H1 (cell line): Measurements from ENCODE around the gene ADPRHL1. TPM values are rescaled to one million over a fixed set of nuclear protein-coding genes. Genes with fewer than 3 reads are reported as not detected.

Experiments used
- CTCF ChIA-PET: fragments of 300-600 bp; sonication (Branson Sonifier 250); formaldehyde crosslinking; loops from one replicate; lab custom pipeline; 2021; ENCODE audit not compliant: partially characterized antibody; lab: Charles Lee
- POLR2A ChIA-PET: fragments of 300-600 bp; sonication (Branson Sonifier 250); formaldehyde crosslinking; loops from one replicate; lab custom pipeline; 2021; ENCODE audit warnings: inconsistent platforms; ENCODE audit not compliant: partially characterized antibody; lab: Charles Lee
- DNase-seq, 2 experiments: peaks; one replicate each; pipeline versions ENCODE4 v3.0.0 to v3.0.0-alpha.2; 2010 to 2022; ENCODE audit warnings: low spot score in 2 of 2, low read depth in 1 of 2, mixed read lengths in 1 of 2
- FAIRE-seq: peaks from 2 replicates; lab custom pipeline; 2011; peaks lifted over from hg19 to GRCh38; lab: Jason Lieb, UNC
- H2AFZ ChIP-seq: 2 replicates; pipeline ENCODE4 v1.8.1; 2012; ENCODE audit warnings: low read length, inconsistent platforms
- H2AK5ac ChIP-seq: 2 replicates; pipeline ENCODE4 v1.6.1; 2013; ENCODE audit warnings: low read depth, low read length
- H2BK120ac ChIP-seq: replicated peaks from 2 replicates; pipeline ENCODE3; 2013; ENCODE audit warnings: low read depth, low read length, inconsistent platforms
- H2BK12ac ChIP-seq: 2 replicates; pipeline ENCODE4 v1.6.1; 2013; ENCODE audit warnings: low read depth, low read length
- H2BK15ac ChIP-seq: 2 replicates; pipeline ENCODE4 v1.6.1; 2013; ENCODE audit warnings: low read length
- H2BK20ac ChIP-seq: 2 replicates; pipeline ENCODE4 v1.6.1; 2013; ENCODE audit warnings: low read length
- H2BK5ac ChIP-seq: 2 replicates; pipeline ENCODE4 v1.6.1; 2013; ENCODE audit warnings: low read depth, low read length
- H3K14ac ChIP-seq: 2 replicates; pipeline ENCODE4 v1.6.1; 2013; ENCODE audit warnings: inconsistent platforms; ENCODE audit not compliant: insufficient read length
- H3K18ac ChIP-seq: 2 replicates; pipeline ENCODE4 v1.6.1; 2013; ENCODE audit warnings: low read length; ENCODE audit errors: extremely low read depth
- H3K23ac ChIP-seq: 2 replicates; pipeline ENCODE4 v1.6.1; 2013; ENCODE audit warnings: inconsistent platforms; ENCODE audit not compliant: insufficient read length
- H3K23me2 ChIP-seq: 2 replicates; pipeline ENCODE4 v1.6.1; 2013; ENCODE audit warnings: low read depth, low read length
- H3K27ac ChIP-seq: 2 replicates; pipeline ENCODE4 v1.6.1; 2011; ENCODE audit warnings: low read depth, low read length, inconsistent platforms
- H3K27me3 ChIP-seq, 4 experiments: replicated peaks in 1 of 4; 1 replicate in 1 of 4; 2 replicates in 3 of 4; pipeline versions ENCODE4 v1.6.1 to v1.8.1; 2011 to 2013; ENCODE audit warnings: low read length in 3 of 4, mild to moderate bottlenecking in 3 of 4, inconsistent platforms in 2 of 4, mixed read lengths in 2 of 4, moderate library complexity in 1 of 4; ENCODE audit not compliant: control insufficient read depth in 3 of 4, insufficient read depth in 3 of 4; ENCODE audit errors: extremely low read depth in 1 of 4
- H3K36me3 ChIP-seq, 4 experiments: 2 replicates each; pipeline versions ENCODE4 v1.6.1 to v1.8.1; 2011 to 2013; ENCODE audit warnings: mild to moderate bottlenecking in 4 of 4, low read length in 3 of 4, moderate library complexity in 2 of 4, control low read depth in 1 of 4, inconsistent platforms in 1 of 4; ENCODE audit not compliant: insufficient read depth in 4 of 4, control insufficient read depth in 2 of 4
- H3K4ac ChIP-seq: replicated peaks from 2 replicates; pipeline ENCODE3; 2013; ENCODE audit warnings: low read length, low read depth, mixed read lengths, inconsistent platforms; ENCODE audit not compliant: insufficient read length
- H3K4me1 ChIP-seq, 4 experiments: replicated peaks in 1 of 4; 1 replicate in 1 of 4; 2 replicates in 3 of 4; pipeline versions ENCODE4 v1.6.1 to v1.8.1; 2011 to 2013; ENCODE audit warnings: low read length in 3 of 4, inconsistent platforms in 2 of 4, mixed read lengths in 1 of 4; ENCODE audit not compliant: insufficient read depth in 4 of 4, control insufficient read depth in 3 of 4
- H3K4me2 ChIP-seq, 2 experiments: 2 replicates each; pipeline versions ENCODE4 v1.6.1 to v1.8.1; 2011 to 2013; ENCODE audit warnings: low read depth in 2 of 2, low read length in 2 of 2, control low read depth in 1 of 2, inconsistent platforms in 1 of 2, mild to moderate bottlenecking in 1 of 2; ENCODE audit not compliant: insufficient read depth in 1 of 2
- H3K4me3 ChIP-seq, 4 experiments: fragments of 200-600, 300-600 bp in 1 of 4; sonication (generic), shearing (Covaris generic), sonication (Bioruptor Twin) in 1 of 4; 2 replicates each; pipeline versions ENCODE4 v1.5.1 to v1.8.1; 2011 to 2016; ENCODE audit warnings: low read length in 4 of 4, low read depth in 3 of 4, control low read depth in 2 of 4, inconsistent platforms in 2 of 4, mild to moderate bottlenecking in 2 of 4, mixed read lengths in 1 of 4, moderate library complexity in 1 of 4; ENCODE audit not compliant: insufficient read depth in 2 of 4; ENCODE audit errors: extremely low read depth in 1 of 4
- H3K56ac ChIP-seq: replicated peaks from 2 replicates; pipeline ENCODE3; 2013; ENCODE audit warnings: low read depth, mild to moderate bottlenecking, mixed read lengths, low read length, inconsistent platforms; ENCODE audit not compliant: insufficient read length
- H3K79me1 ChIP-seq: 2 replicates; pipeline ENCODE4 v1.6.1; 2013; ENCODE audit warnings: low read depth, low read length, control low read depth
- H3K79me2 ChIP-seq, 2 experiments: 2 replicates each; pipeline versions ENCODE4 v1.6.1 to v1.8.1; 2012 to 2013; ENCODE audit warnings: low read length in 2 of 2, mild to moderate bottlenecking in 2 of 2, inconsistent platforms in 1 of 2; ENCODE audit not compliant: insufficient read depth in 2 of 2, control insufficient read depth in 1 of 2
- H3K9ac ChIP-seq, 4 experiments: replicated peaks in 1 of 4; 1 replicate in 1 of 4; 2 replicates in 3 of 4; pipeline versions ENCODE4 v1.6.1 to v1.8.1; 2011 to 2013; ENCODE audit warnings: low read depth in 3 of 4, low read length in 3 of 4, control low read depth in 2 of 4, mild to moderate bottlenecking in 2 of 4, moderate library complexity in 2 of 4, inconsistent platforms in 1 of 4; ENCODE audit errors: extremely low read depth in 1 of 4
- H3K9me3 ChIP-seq, 2 experiments: 2 replicates each; pipeline versions ENCODE4 v1.6.1 to v1.8.1; 2012 to 2013; ENCODE audit warnings: mild to moderate bottlenecking in 2 of 2, moderate library complexity in 2 of 2, control low read depth in 1 of 2, inconsistent platforms in 1 of 2, low read depth in 1 of 2, low read length in 1 of 2, mixed read lengths in 1 of 2; ENCODE audit not compliant: insufficient read depth in 2 of 2
- H4K20me1 ChIP-seq, 2 experiments: replicated peaks in 1 of 2; 2 replicates each; pipeline versions ENCODE3 to v1.8.1; 2011 to 2013; ENCODE audit warnings: inconsistent platforms in 2 of 2, low read length in 2 of 2, mild to moderate bottlenecking in 1 of 2; ENCODE audit not compliant: insufficient read depth in 2 of 2, control insufficient read depth in 1 of 2
- H4K5ac ChIP-seq: 2 replicates; pipeline ENCODE4 v1.6.1; 2013; ENCODE audit warnings: low read length, low read depth, mixed read lengths, inconsistent platforms; ENCODE audit not compliant: insufficient read length
- H4K8ac ChIP-seq: 2 replicates; pipeline ENCODE4 v1.8.0; 2013; ENCODE audit warnings: mild to moderate bottlenecking, moderate library complexity, low read length, inconsistent platforms; ENCODE audit not compliant: insufficient read depth; ENCODE audit errors: extremely low read depth
- H4K91ac ChIP-seq: replicated peaks from 2 replicates; pipeline ENCODE3; 2013; ENCODE audit warnings: low read length, mixed read lengths, inconsistent platforms; ENCODE audit not compliant: insufficient read length
- RAD21 ChIP-seq, 2 experiments: IDR thresholded peaks in 1 of 2; conservative IDR thresholded peaks in 1 of 2; 2 replicates each; pipeline ENCODE4 v1.6.1; 2011; ENCODE audit warnings: low read depth in 2 of 2, low read length in 2 of 2, improper control_type of control experiment in 1 of 2, inconsistent platforms in 1 of 2, mild to moderate bottlenecking in 1 of 2, moderate library complexity in 1 of 2
- RFX5 ChIP-seq: IDR thresholded peaks from 2 replicates; pipeline ENCODE4 v1.6.1; 2011; ENCODE audit warnings: low read depth, low read length, improper control_type of control experiment, borderline replicate concordance
- WGBS, 2 experiments: shearing (Covaris generic) in 1 of 2; methylation state at CpG; one replicate each; pipeline versions ENCODE4 v1.1.6 to v1.1.7; 2013 to 2015; ENCODE audit warnings: low lambda C conversion rate in 2 of 2, mixed read lengths in 2 of 2, inconsistent platforms in 1 of 2, low coverage in 1 of 2, missing lambda C conversion rate in 1 of 2; ENCODE audit not compliant: insufficient replicate concordance in 2 of 2, insufficient coverage in 1 of 2, insufficient read length in 1 of 2; ENCODE audit errors: extremely low coverage in 1 of 2, missing lambda C conversion rate in 1 of 2; 5-methylcytosine and 5-hydroxymethylcytosine counted together
- polyA plus RNA-seq, 7 experiments: library from polyadenylated mRNA; depleted of rRNA in 3 of 7; stranded (reverse) in 5 of 7; unstranded in 2 of 7; fragments of >200 nt in 5 of 7; fragments of 200-250 nt in 2 of 7; gene quantifications; 1 replicate in 5 of 7; 2 replicates in 1 of 7; 4 replicates in 1 of 7; pipeline versions ENCODE4 v1.2.1 to v1.2.3, GENCODE V29; 2011 to 2013; ENCODE audit warnings: missing spikeins in 2 of 7, mixed read lengths in 2 of 7
- total RNA-seq: library from RNA; stranded (reverse); fragmentation: NEBNext Ultra II Directional; extraction: Animal tissue kit (Norgen Biotek cat#: 25700); gene quantifications from 2 replicates; pipeline ENCODE4 v1.2.1, GENCODE V29; 2021

The ADPRHL1 gene
- total and polyA plus RNA-seq, 2 of the 8 experiments (the other 6 are each of a cell fraction or from before 2014, with no cell fraction given) = 0.74 to 1.7 TPM

DNA sequence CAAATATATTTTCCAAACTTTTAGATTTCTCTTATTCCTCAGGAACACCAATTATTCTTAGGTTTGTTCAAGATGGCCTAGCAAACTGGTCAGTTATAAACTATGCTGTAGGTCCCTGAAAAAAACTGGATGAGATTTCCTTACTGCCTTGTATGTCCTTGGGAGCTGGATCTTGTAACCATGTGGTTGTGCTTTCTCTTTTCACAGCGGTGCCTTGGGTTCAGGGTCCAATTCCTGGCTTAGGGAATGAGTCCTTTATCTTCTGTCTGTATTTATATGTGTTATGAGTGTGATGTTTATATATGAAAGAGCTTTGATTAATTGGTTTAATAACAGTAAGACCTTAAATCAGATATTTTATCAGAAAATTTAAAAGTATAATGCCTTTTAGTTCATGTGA is 65.9 kb downstream of the ADPRHL1 start:
- H3K27ac ChIP-seq = no peak overlapping the region
- H2AK5ac ChIP-seq = no peak overlapping the region
- H2BK20ac ChIP-seq = no peak overlapping the region
- no peaks in the 10 kb centered on the region for H3K23me2 ChIP-seq
- POLR2A ChIA-PET = interaction anchor here (0.7 to 1.6 kb wide), 5 partner anchors 12 to 49 kb away, joined by 3 to 5 read pairs (median 3); partner anchors contain the start of gene GRTP1
- H3K14ac ChIP-seq = no peak overlapping the region
- H4K5ac ChIP-seq = no peak overlapping the region
- peaks cover 0 to 12% (median 2%) of the 10 kb centered on the region in 4 experiments; a peak in 4 of 7 replicates for H3K4me1 ChIP-seq
- no peak overlapping the region for H3K4me2 ChIP-seq
- no peak overlapping the region for H3K23ac ChIP-seq
- H2BK15ac ChIP-seq = no peak overlapping the region
- 86% methylated on average over 1 of the region's 1 CpG; no CpG with 5 or more reads in 1 of the 2 experiments for WGBS, 2 experiments
- no peaks in the 10 kb centered on the region for H4K20me1 ChIP-seq
- no peak overlapping the region for H3K9ac ChIP-seq
- TF ChIP-seq RFX5 (no peak), RAD21 (IDR thresholded peaks at IDR 0.05 in 1 of 2, conservative IDR thresholded peaks at IDR 0.05 in 1 of 2; ENCODE audit: low read depth in 2 of 2, low read length in 2 of 2) (no peak)
- TF ChIP-seq, all 59 proteins: peak for 0
- Histone ChIP-seq H2BK120ac (no peak overlapping the region), H3K79me1 (no peaks in the 10 kb centered on the region), H2BK12ac (no peak overlapping the region), H3K4ac (no peak overlapping the region), H3K4me3 (no peak overlapping the region), H4K91ac (no peak overlapping the region), H3K27me3 (no peaks in the 10 kb centered on the region), H3K56ac (no peak overlapping the region), H4K8ac (no peak overlapping the region), H2AFZ (no peak overlapping the region), H3K9me3 (peaks cover 34 to 44% of the 10 kb centered on the region in 2 experiments), H3K18ac (no peak overlapping the region), H3K79me2 (no peaks in the 10 kb centered on the region), H2BK5ac (no peak overlapping the region), H3K36me3 (peaks cover 0 to 13% (median 0%) of the 10 kb centered on the region in 4 experiments; a peak in 2 of 8 replicates)
- FAIRE-seq (no peak), DNase-seq (no peak)
- CTCF ChIA-PET = interaction anchor here (0.7 to 1.5 kb wide), 3 partner anchors 9 to 22 kb away, joined by 3 to 5 read pairs (median 4); no protein-coding TSS in a partner anchor
